IgD-negative memory B cell (primary cell): Measurements from ENCODE around the gene RAP1B. TPM values are rescaled to one million over a fixed set of nuclear protein-coding genes. Genes with fewer than 3 reads are reported as not detected.

Source experiments
- H3K27ac Mint-ChIP-seq, 3 donors: one replicate each; pipeline ENCODE4 v1.8.0; 2020 to 2022; ENCODE audit warnings: mild to moderate bottlenecking in 3 of 3, mixed read lengths in 3 of 3, moderate library complexity in 1 of 3
- H3K27me3 Mint-ChIP-seq: one replicate; pipeline ENCODE4 v1.8.0; 2021; ENCODE audit warnings: mixed read lengths
- H3K36me3 Mint-ChIP-seq: one replicate; pipeline ENCODE4 v1.8.0; 2020; ENCODE audit warnings: mild to moderate bottlenecking, mixed read lengths
- H3K4me1 Mint-ChIP-seq, 3 donors: one replicate each; pipeline ENCODE4 v1.8.0; 2020 to 2022; ENCODE audit warnings: mixed read lengths in 3 of 3, mild to moderate bottlenecking in 1 of 3
- H3K4me3 Mint-ChIP-seq, 4 donors: one replicate each; pipeline ENCODE4 v1.8.0; 2020 to 2022; ENCODE audit warnings: mild to moderate bottlenecking in 4 of 4, mixed read lengths in 4 of 4, moderate library complexity in 3 of 4
- H3K9me3 Mint-ChIP-seq, 3 donors: one replicate each; pipeline ENCODE4 v1.8.0; 2020 to 2021; ENCODE audit warnings: mixed read lengths in 3 of 3, mild to moderate bottlenecking in 1 of 3
- polyA plus RNA-seq: library from polyadenylated mRNA; unstranded; fragments of 300-500 nt; fragmentation: Illumina TruSeq; gene quantifications from one replicate; pipeline ENCODE4 v1.2.3, GENCODE V29; 2021

Gene RAP1B
- 297 TPM for polyA plus RNA-seq

- peak within 1 kb of the TSS; percentile 94 to 98 (median 95) for H3K4me3 Mint-ChIP-seq
- H3K36me3 Mint-ChIP-seq = peaks cover under 1% of the 10 kb centered on the region
- H3K4me1 Mint-ChIP-seq = peaks cover 31 to 45% (median 31%) of the 10 kb centered on the region in 3 donors
- peak within 1 kb of the TSS; percentile 91 to 98 (median 97) for H3K27ac Mint-ChIP-seq
- no peaks in the 10 kb centered on the region for H3K9me3 Mint-ChIP-seq
- no peaks in the 10 kb centered on the region for H3K27me3 Mint-ChIP-seq
Observed at GRCh38 chr12:68610370-68611093, at the start of gene RAP1B. Gene RAP1B (plus strand): TSS chr12:68610899. CDS start chr12:68648725, 37,826 bp downstream.

GRCh38 chr12:68561830-68562229 lies 48.9 kb upstream of the RAP1B start:
- H3K27me3 Mint-ChIP-seq = no peaks in the 10 kb centered on the region
- H3K9me3 Mint-ChIP-seq = no peaks in the 10 kb centered on the region
- H3K4me1 Mint-ChIP-seq = peaks cover 0 to 5% (median 4%) of the 10 kb centered on the region in 3 donors
- no peak overlapping the region for H3K4me3 Mint-ChIP-seq
- H3K27ac Mint-ChIP-seq = no peak overlapping the region
- no peaks in the 10 kb centered on the region for H3K36me3 Mint-ChIP-seq

GRCh38 chr12:68564166-68564565 lies 46.5 kb upstream of the RAP1B start:
- Mint-ChIP-seq H3K27ac (no peak overlapping the region), H3K9me3 (no peaks in the 10 kb centered on the region), H3K27me3 (no peaks in the 10 kb centered on the region), H3K4me3 (peak overlapping the region in 1 of 4 donors; percentile 38), H3K4me1 (peaks cover 0 to 5% (median 4%) of the 10 kb centered on the region in 3 donors), H3K36me3 (no peaks in the 10 kb centered on the region)

GRCh38 chr12:68565391-68565903 lies 45.3 kb upstream of the RAP1B start:
- Mint-ChIP-seq H3K4me3 (no peak overlapping the region), H3K27ac (no peak overlapping the region), H3K36me3 (no peaks in the 10 kb centered on the region), H3K9me3 (no peaks in the 10 kb centered on the region), H3K4me1 (peaks cover 0 to 5% (median 4%) of the 10 kb centered on the region in 3 donors), H3K27me3 (no peaks in the 10 kb centered on the region)

- Mint-ChIP-seq H3K27me3 (no peaks in the 10 kb centered on the region), H3K4me3 (no peak overlapping the region), H3K9me3 (peaks cover 0 to 2% (median 0%) of the 10 kb centered on the region in 3 donors), H3K4me1 (peaks cover 0 to 4% (median 2%) of the 10 kb centered on the region in 3 donors), H3K36me3 (no peaks in the 10 kb centered on the region), H3K27ac (no peak overlapping the region)
Observed at GRCh38 chr12:68568922-68569569, 41.7 kb upstream of the RAP1B start.

- peaks cover 0 to 2% (median 0%) of the 10 kb centered on the region in 3 donors for H3K4me1 Mint-ChIP-seq
- no peak overlapping the region for H3K27ac Mint-ChIP-seq
- no peaks in the 10 kb centered on the region for H3K27me3 Mint-ChIP-seq
- H3K36me3 Mint-ChIP-seq = no peaks in the 10 kb centered on the region
- H3K4me3 Mint-ChIP-seq = no peak overlapping the region
- H3K9me3 Mint-ChIP-seq = peaks cover 0 to 2% (median 0%) of the 10 kb centered on the region in 3 donors
Observed at GRCh38 chr12:68572661-68573060, 38.0 kb upstream of the RAP1B start.

- Mint-ChIP-seq H3K27ac (no peak overlapping the region), H3K36me3 (no peaks in the 10 kb centered on the region), H3K9me3 (peaks cover 0 to 2% (median 0%) of the 10 kb centered on the region in 3 donors), H3K27me3 (no peaks in the 10 kb centered on the region), H3K4me1 (peaks cover 0 to 2% (median 0%) of the 10 kb centered on the region in 3 donors), H3K4me3 (no peak overlapping the region)
Observed at GRCh38 chr12:68573406-68573805, 37.3 kb upstream of the RAP1B start.

- H3K4me3 Mint-ChIP-seq = no peak overlapping the region
- H3K36me3 Mint-ChIP-seq = no peaks in the 10 kb centered on the region
- H3K4me1 Mint-ChIP-seq = no peaks in the 10 kb centered on the region
- no peaks in the 10 kb centered on the region for H3K27me3 Mint-ChIP-seq
- no peak overlapping the region for H3K27ac Mint-ChIP-seq
- no peaks in the 10 kb centered on the region for H3K9me3 Mint-ChIP-seq
Observed at GRCh38 chr12:68577949-68578348, 32.8 kb upstream of the RAP1B start.

GRCh38 chr12:68578765-68579164 lies 31.9 kb upstream of the RAP1B start:
- Mint-ChIP-seq H3K27ac (no peak overlapping the region), H3K4me3 (no peak overlapping the region), H3K9me3 (no peaks in the 10 kb centered on the region), H3K4me1 (no peaks in the 10 kb centered on the region), H3K36me3 (no peaks in the 10 kb centered on the region), H3K27me3 (no peaks in the 10 kb centered on the region)

GRCh38 chr12:68579254-68579653 lies 31.4 kb upstream of the RAP1B start:
- H3K27me3 Mint-ChIP-seq = no peaks in the 10 kb centered on the region
- no peak overlapping the region for H3K27ac Mint-ChIP-seq
- H3K36me3 Mint-ChIP-seq = no peaks in the 10 kb centered on the region
- no peak overlapping the region for H3K4me3 Mint-ChIP-seq
- no peaks in the 10 kb centered on the region for H3K9me3 Mint-ChIP-seq
- no peaks in the 10 kb centered on the region for H3K4me1 Mint-ChIP-seq

- H3K4me1 Mint-ChIP-seq = peaks cover 0 to 1% (median 0%) of the 10 kb centered on the region in 3 donors
- no peaks in the 10 kb centered on the region for H3K36me3 Mint-ChIP-seq
- no peak overlapping the region for H3K27ac Mint-ChIP-seq
- H3K4me3 Mint-ChIP-seq = no peak overlapping the region
- H3K9me3 Mint-ChIP-seq = no peaks in the 10 kb centered on the region
- no peaks in the 10 kb centered on the region for H3K27me3 Mint-ChIP-seq
Observed at GRCh38 chr12:68580911-68581310, 29.8 kb upstream of the RAP1B start.

GRCh38 chr12:68581926-68582325 lies 28.8 kb upstream of the RAP1B start:
- Mint-ChIP-seq H3K9me3 (no peaks in the 10 kb centered on the region), H3K27me3 (no peaks in the 10 kb centered on the region), H3K36me3 (no peaks in the 10 kb centered on the region), H3K27ac (no peak overlapping the region), H3K4me3 (no peak overlapping the region), H3K4me1 (peaks cover 0 to 3% (median 2%) of the 10 kb centered on the region in 3 donors)

- H3K9me3 Mint-ChIP-seq = peaks cover 0 to 7% (median 4%) of the 10 kb centered on the region in 3 donors
- peaks cover 8 to 12% (median 11%) of the 10 kb centered on the region in 3 donors for H3K4me1 Mint-ChIP-seq
- peaks cover 3% of the 10 kb centered on the region for H3K36me3 Mint-ChIP-seq
- no peaks in the 10 kb centered on the region for H3K27me3 Mint-ChIP-seq
- H3K27ac Mint-ChIP-seq = no peak overlapping the region
- H3K4me3 Mint-ChIP-seq = no peak overlapping the region
Observed at GRCh38 chr12:68585966-68586365, 24.7 kb upstream of the RAP1B start.

- peak overlapping the region in 2 of 3 donors; percentile 23 to 91 for H3K27ac Mint-ChIP-seq
- H3K4me1 Mint-ChIP-seq = peaks cover 22 to 26% (median 25%) of the 10 kb centered on the region in 3 donors
- peaks cover 0 to 12% (median 4%) of the 10 kb centered on the region in 3 donors for H3K9me3 Mint-ChIP-seq
- peak overlapping the region in 3 of 4 donors; percentile 11 to 87 (median 38) for H3K4me3 Mint-ChIP-seq
- no peaks in the 10 kb centered on the region for H3K27me3 Mint-ChIP-seq
- peaks cover 8% of the 10 kb centered on the region for H3K36me3 Mint-ChIP-seq
Observed at GRCh38 chr12:68587448-68587873, 23.2 kb upstream of the RAP1B start.

GRCh38 chr12:68589194-68589593 lies 21.5 kb upstream of the RAP1B start:
- peak overlapping the region in 2 of 4 donors; percentile 16 to 51 for H3K4me3 Mint-ChIP-seq
- no peaks in the 10 kb centered on the region for H3K27me3 Mint-ChIP-seq
- peaks cover 9% of the 10 kb centered on the region for H3K36me3 Mint-ChIP-seq
- H3K27ac Mint-ChIP-seq = peak overlapping the region in 2 of 3 donors; percentile 7 to 84
- H3K4me1 Mint-ChIP-seq = peaks cover 26 to 30% (median 29%) of the 10 kb centered on the region in 3 donors
- peaks cover 0 to 12% (median 4%) of the 10 kb centered on the region in 3 donors for H3K9me3 Mint-ChIP-seq
